Measurements from ENCODE around the gene CBX7. TPM values are rescaled to one million over a fixed set of nuclear protein-coding genes. Genes with fewer than 3 reads are reported as not detected.

CBX7 gene
- total RNA-seq, 2 donors from 2014 or later: 82.7 to 115 TPM

GRCh38 chr22:39110631-39111561 is 41.6 kb downstream of the CBX7 start:
- intact Hi-C loops (cut with DNase I): no loop called here
- Histone ChIP-seq H3K36me3 (no peaks in the 10 kb centered on the region), H3K4me1 (replicated peaks) (no peaks in the 10 kb centered on the region), H3K27ac (no peak overlapping the region), H3K4me3 (no peak overlapping the region), H3K27me3 (replicated peaks; ENCODE audit: insufficient read depth) (no peaks in the 10 kb centered on the region), H3K9me3 (no peaks in the 10 kb centered on the region)
- DNase-seq (ENCODE audit: low spot score): no peak
- 60% methylated on average over 15 of the region's 15 CpGs for WGBS
- TF ChIP-seq POLR2AphosphoS5 (IDR thresholded peaks at IDR 0.05) (no peak), POLR2A (IDR thresholded peaks at IDR 0.05) (no peak), CTCF (IDR thresholded peaks at IDR 0.05) (no peak)

- no peak for DNase-seq (ENCODE audit: low spot score)
- Histone ChIP-seq H3K36me3 (no peaks in the 10 kb centered on the region), H3K4me3 (no peak overlapping the region), H3K4me1 (replicated peaks) (no peaks in the 10 kb centered on the region), H3K27me3 (replicated peaks; ENCODE audit: insufficient read depth) (no peaks in the 10 kb centered on the region), H3K9me3 (no peaks in the 10 kb centered on the region), H3K27ac (no peak overlapping the region)
- TF ChIP-seq POLR2A (IDR thresholded peaks at IDR 0.05) (no peak), POLR2AphosphoS5 (IDR thresholded peaks at IDR 0.05) (no peak), CTCF (IDR thresholded peaks at IDR 0.05) (no peak)
- intact Hi-C loops (cut with DNase I): no loop called here
- WGBS: 75% methylated on average over 9 of the region's 9 CpGs
Observed at GRCh38 chr22:39109361-39109760, 43.1 kb downstream of the CBX7 start.

- DNase-seq (ENCODE audit: low spot score): no peak
- intact Hi-C loops (cut with DNase I): no loop called here
- no peak overlapping the region for H3K27ac ChIP-seq
- no peaks in the 10 kb centered on the region for H3K4me1 ChIP-seq (replicated peaks)
- H3K9me3 ChIP-seq: no peaks in the 10 kb centered on the region
- WGBS: 91% methylated on average over 4 of the region's 4 CpGs
- no peaks in the 10 kb centered on the region for H3K27me3 ChIP-seq (replicated peaks; ENCODE audit: insufficient read depth)
- no peaks in the 10 kb centered on the region for H3K36me3 ChIP-seq
- H3K4me3 ChIP-seq: no peak overlapping the region
- TF ChIP-seq POLR2A (IDR thresholded peaks at IDR 0.05) (no peak), CTCF (IDR thresholded peaks at IDR 0.05) (no peak), POLR2AphosphoS5 (IDR thresholded peaks at IDR 0.05) (no peak)
Observed at GRCh38 chr22:39108487-39108886, 44.0 kb downstream of the CBX7 start.

- no peak overlapping the region for H3K4me3 ChIP-seq
- no peaks in the 10 kb centered on the region for H3K27me3 ChIP-seq (replicated peaks; ENCODE audit: insufficient read depth)
- no peaks in the 10 kb centered on the region for H3K9me3 ChIP-seq
- no peaks in the 10 kb centered on the region for H3K4me1 ChIP-seq (replicated peaks)
- intact Hi-C loops (cut with DNase I): no loop called here
- H3K36me3 ChIP-seq: no peaks in the 10 kb centered on the region
- 90% methylated on average over 2 of the region's 2 CpGs for WGBS
- no peak for DNase-seq (ENCODE audit: low spot score)
- H3K27ac ChIP-seq: no peak overlapping the region
- TF ChIP-seq POLR2AphosphoS5 (IDR thresholded peaks at IDR 0.05): no peak
- TF ChIP-seq CTCF (IDR thresholded peaks at IDR 0.05): no peak
- TF ChIP-seq POLR2A (IDR thresholded peaks at IDR 0.05): no peak
Observed at GRCh38 chr22:39106326-39106725, 46.2 kb downstream of the CBX7 start.

GRCh38 chr22:39103431-39103830 is 49.0 kb downstream of the CBX7 start:
- Histone ChIP-seq H3K9me3 (no peaks in the 10 kb centered on the region), H3K27me3 (replicated peaks; ENCODE audit: insufficient read depth) (no peaks in the 10 kb centered on the region), H3K4me3 (no peak overlapping the region), H3K36me3 (no peaks in the 10 kb centered on the region), H3K4me1 (replicated peaks) (no peaks in the 10 kb centered on the region), H3K27ac (no peak overlapping the region)
- 82% methylated on average over 2 of the region's 2 CpGs for WGBS
- intact Hi-C loops (cut with DNase I): no loop called here
- DNase-seq (ENCODE audit: low spot score): no peak
- no peak for TF ChIP-seq POLR2AphosphoS5 (IDR thresholded peaks at IDR 0.05)
- no peak for TF ChIP-seq POLR2A (IDR thresholded peaks at IDR 0.05)
- no peak for TF ChIP-seq CTCF (IDR thresholded peaks at IDR 0.05)
